ENCODE data around the gene INSR. TPM values are rescaled to one million over a fixed set of nuclear protein-coding genes. Genes with fewer than 3 reads are reported as not detected.

The INSR gene
- total RNA-seq, 1 experiment from 2014 or later, result 2.5 TPM

GRCh38 chr19:7340959-7341837 is 47.0 kb upstream of the INSR start:
- Histone ChIP-seq H3K27ac (ENCODE audit: low read length) (no peak overlapping the region), H3K36me3 (ENCODE audit: control insufficient read depth, insufficient read depth, low read length) (no peaks in the 10 kb centered on the region), H3K4me3 (ENCODE audit: low read depth in 2 of 2, low read length in 2 of 2) (no peak overlapping the region), H3K9me3 (ENCODE audit: control insufficient read depth, insufficient read depth, low read depth, low read length) (no peaks in the 10 kb centered on the region), H3K4me1 (ENCODE audit: control insufficient read depth, insufficient read depth, low read length) (no peaks in the 10 kb centered on the region), H3K27me3 (ENCODE audit: control insufficient read depth, insufficient read depth, low read length) (no peaks in the 10 kb centered on the region)
- BruUV-seq (replicated peaks), result no TSS peak
- ChIA-PET POLR2A (interaction anchor here (0.7 kb wide), 1 partner anchor 549 kb away, joined by 3 read pairs; no protein-coding TSS in a partner anchor), CTCF (interaction anchor here (0.6 to 1.9 kb wide), 4 partner anchors 180 to 239 kb away, joined by 6 to 12 read pairs (median 8); no protein-coding TSS in a partner anchor)
- DNase-seq (ENCODE audit: low read depth, low spot score), result peak; percentile 52
- no peak for TF ChIP-seq TCF7L2 (IDR thresholded peaks at IDR 0.05; ENCODE audit: low read depth, low read length)
- TF ChIP-seq REST (IDR thresholded peaks at IDR 0.05; ENCODE audit: insufficient read depth in 1 of 2, low read depth in 2 of 2, low read length in 1 of 2), result no peak
- TF ChIP-seq CTCF (IDR thresholded peaks at IDR 0.05), result peak; percentile 89
- intact Hi-C loops (cut with micrococcal nuclease; ENCODE audit: unreplicated experiment) (loop anchor here (2.0 kb wide), 2 partner anchors 192 to 238 kb away; no protein-coding TSS in a partner anchor), in situ Hi-C loops (cut with HindIII; ENCODE audit: low pct_unique_long_range_greater_than_20kb, low sequenced_read_pairs) (no loop called here)
- ATAC-seq, result peak; percentile 38; the same call in 1 of the 2 replicates

GRCh38 chr19:7337380-7338194 is 43.4 kb upstream of the INSR start:
- in situ Hi-C loops (cut with HindIII; ENCODE audit: low pct_unique_long_range_greater_than_20kb, low sequenced_read_pairs), result no loop called here
- ChIA-PET CTCF (no interaction called here), POLR2A (no interaction called here)
- Histone ChIP-seq H3K4me1 (ENCODE audit: control insufficient read depth, insufficient read depth, low read length) (no peaks in the 10 kb centered on the region), H3K27me3 (ENCODE audit: control insufficient read depth, insufficient read depth, low read length) (no peaks in the 10 kb centered on the region), H3K9me3 (ENCODE audit: control insufficient read depth, insufficient read depth, low read depth, low read length) (no peaks in the 10 kb centered on the region), H3K36me3 (ENCODE audit: control insufficient read depth, insufficient read depth, low read length) (no peaks in the 10 kb centered on the region), H3K27ac (ENCODE audit: low read length) (no peak overlapping the region), H3K4me3 (ENCODE audit: low read depth in 2 of 2, low read length in 2 of 2) (no peak overlapping the region)
- no peak for DNase-seq (ENCODE audit: low read depth, low spot score)
- no TSS peak for BruUV-seq (replicated peaks)
- TF ChIP-seq POLR2AphosphoS5 (IDR thresholded peaks at IDR 0.05; ENCODE audit: low read depth, low read length), result no peak
- no peak for TF ChIP-seq REST (IDR thresholded peaks at IDR 0.05; ENCODE audit: insufficient read depth in 1 of 2, low read depth in 2 of 2, low read length in 1 of 2)
- no peak for TF ChIP-seq CTCF (IDR thresholded peaks at IDR 0.05)
- no peak for TF ChIP-seq SIN3A (IDR thresholded peaks at IDR 0.05; ENCODE audit: borderline replicate concordance, insufficient read depth, low read depth, low read length)
- TF ChIP-seq TCF7L2 (IDR thresholded peaks at IDR 0.05; ENCODE audit: low read depth, low read length), result no peak
- no peak for ATAC-seq
- intact Hi-C loops (cut with micrococcal nuclease; ENCODE audit: unreplicated experiment), result no loop called here

All from Panc1 (cell line).